Stimulated activated CD4-positive, alpha-beta T cell treated with anti-CD3 and anti-CD28 coated beads, Interleukin-4, amount 100 ng/mL, for 48 hours (primary cell): ENCODE results near the gene EPC2.
"Not testable (repeated sequence)": the region's sequence is repeated elsewhere in the genome, so short reads cannot be mapped to it uniquely, and the experiment has no call there.

Experiments
- DNase-seq, 2 donors: peaks; one replicate each; pipeline ENCODE4 v3.0.0-alpha.2; 2020; ENCODE audit warnings: low read depth in 2 of 2

EPC2 gene

GRCh38 chr2:148642112-148642744 lies 2.3 kb upstream of the EPC2 start:
- no peak for DNase-seq

- no peak for DNase-seq
These were observed 1.6 kb upstream of the EPC2 start for GRCh38 chr2:148642891-148643416.

GRCh38 chr2:148643421-148643820 lies 1.1 kb upstream of the EPC2 start:
- no peak for DNase-seq

- peak; percentile 88 to 91 for DNase-seq
These were observed 460 bp downstream of the EPC2 start for GRCh38 chr2:148644883-148645538.

GRCh38 chr2:148645539-148646230 lies 1.1 kb downstream of the EPC2 start:
- DNase-seq: peak; percentile 27 to 42

- no peak for DNase-seq
These were observed 1.6 kb downstream of the EPC2 start for GRCh38 chr2:148646231-148646559.

- not testable (repeated sequence) for DNase-seq
These were observed 3.2 kb downstream of the EPC2 start for GRCh38 chr2:148647711-148648110.

- no peak for DNase-seq
These were observed 5.4 kb downstream of the EPC2 start for GRCh38 chr2:148649936-148650335.

- DNase-seq: no peak
These were observed 6.3 kb downstream of the EPC2 start for GRCh38 chr2:148650881-148651280.

GRCh38 chr2:148651972-148652371 lies 7.4 kb downstream of the EPC2 start:
- DNase-seq: no peak

- no peak for DNase-seq
These were observed 8.9 kb downstream of the EPC2 start for GRCh38 chr2:148653437-148653836.

GRCh38 chr2:148654435-148654834 lies 9.9 kb downstream of the EPC2 start:
- DNase-seq: no peak

- no peak for DNase-seq
These were observed 12.0 kb downstream of the EPC2 start for GRCh38 chr2:148656516-148656915.

- no peak for DNase-seq
These were observed 14.5 kb downstream of the EPC2 start for GRCh38 chr2:148658807-148659722.

GRCh38 chr2:148660999-148661398 lies 16.4 kb downstream of the EPC2 start:
- no peak for DNase-seq

- DNase-seq: not testable (repeated sequence)
These were observed 17.8 kb downstream of the EPC2 start for GRCh38 chr2:148662332-148662731.

- no peak for DNase-seq
These were observed 19.7 kb downstream of the EPC2 start for GRCh38 chr2:148664229-148664628.

GRCh38 chr2:148666555-148666954 lies 22.0 kb downstream of the EPC2 start:
- DNase-seq: no peak

- DNase-seq: no peak
These were observed 22.7 kb downstream of the EPC2 start for GRCh38 chr2:148667113-148667836.

GRCh38 chr2:148670773-148671172 lies 26.2 kb downstream of the EPC2 start:
- DNase-seq: no peak
